HG03097 (cell line): ENCODE data around the gene TSPAN1.
"Not testable (repeated sequence)": the region's sequence is repeated elsewhere in the genome, so short reads cannot be mapped to it uniquely, and the experiment has no call there.

ENCODE experiments used
- ATAC-seq: cut with Tn5 transposase; IDR thresholded peaks from one replicate; pipeline ENCODE4 v1.9.1; 2021; ENCODE audit not compliant: unreplicated experiment, low FRiP score

TSPAN1 gene

DNA sequence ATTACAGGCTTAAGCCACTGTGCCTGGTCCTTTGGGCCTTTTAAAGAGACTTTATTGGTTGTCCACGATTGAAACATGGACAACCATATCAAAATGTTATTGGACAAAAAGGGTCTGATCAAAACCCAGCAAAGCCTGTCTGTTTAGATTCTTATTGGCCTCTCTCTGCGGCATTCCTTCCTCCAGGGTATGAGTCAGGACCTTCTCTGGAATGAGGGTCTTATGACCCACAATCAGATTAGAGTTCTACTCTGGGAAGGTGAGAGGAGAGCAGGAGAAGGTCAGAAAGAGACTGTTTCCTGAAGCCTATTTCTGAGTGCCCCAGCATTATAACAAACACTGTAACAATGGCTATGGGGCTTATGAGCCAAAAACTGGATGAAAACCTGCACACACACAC lies 36.2 kb downstream of the TSPAN1 start:
- ATAC-seq: no peak

DNA sequence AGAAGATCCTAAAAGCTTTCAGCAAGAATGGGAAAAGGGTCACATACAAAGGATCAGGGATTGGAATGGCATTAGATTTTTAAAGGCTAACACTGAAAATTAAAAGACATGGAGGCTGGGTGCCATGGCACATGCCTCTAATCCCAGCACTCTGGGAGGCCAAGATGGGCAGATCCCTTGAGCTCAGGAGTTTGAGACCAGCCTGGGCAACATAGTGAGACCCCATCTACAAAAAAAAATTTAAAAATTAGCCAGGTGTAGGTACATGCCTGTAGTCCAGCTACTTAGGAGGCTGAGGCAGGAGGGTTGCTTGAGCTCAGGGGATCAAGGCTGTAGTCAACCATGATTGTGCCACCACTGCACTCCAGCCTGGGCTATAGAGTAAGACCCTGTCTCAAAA lies 40.6 kb downstream of the TSPAN1 start:
- no peak for ATAC-seq

DNA sequence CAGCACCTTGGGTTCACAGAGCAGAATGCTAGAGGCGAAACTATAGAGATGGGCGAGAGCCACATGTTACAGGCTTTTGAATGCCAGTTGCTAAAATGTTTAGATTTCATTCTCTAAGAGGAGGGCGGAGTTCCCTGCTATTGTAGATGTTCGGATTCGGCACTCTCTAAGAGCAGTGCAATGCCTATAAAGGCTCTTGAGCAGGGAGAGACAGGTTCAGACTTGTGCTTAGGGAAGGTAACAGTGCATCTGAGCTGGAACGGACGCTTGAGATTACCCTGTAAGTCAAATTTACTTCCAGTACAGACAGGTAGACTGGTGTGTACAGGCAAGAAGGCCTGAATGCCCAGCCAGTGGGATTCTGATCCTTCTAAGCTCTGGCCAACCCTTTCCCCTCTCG lies 43.6 kb downstream of the TSPAN1 start:
- no peak for ATAC-seq

DNA sequence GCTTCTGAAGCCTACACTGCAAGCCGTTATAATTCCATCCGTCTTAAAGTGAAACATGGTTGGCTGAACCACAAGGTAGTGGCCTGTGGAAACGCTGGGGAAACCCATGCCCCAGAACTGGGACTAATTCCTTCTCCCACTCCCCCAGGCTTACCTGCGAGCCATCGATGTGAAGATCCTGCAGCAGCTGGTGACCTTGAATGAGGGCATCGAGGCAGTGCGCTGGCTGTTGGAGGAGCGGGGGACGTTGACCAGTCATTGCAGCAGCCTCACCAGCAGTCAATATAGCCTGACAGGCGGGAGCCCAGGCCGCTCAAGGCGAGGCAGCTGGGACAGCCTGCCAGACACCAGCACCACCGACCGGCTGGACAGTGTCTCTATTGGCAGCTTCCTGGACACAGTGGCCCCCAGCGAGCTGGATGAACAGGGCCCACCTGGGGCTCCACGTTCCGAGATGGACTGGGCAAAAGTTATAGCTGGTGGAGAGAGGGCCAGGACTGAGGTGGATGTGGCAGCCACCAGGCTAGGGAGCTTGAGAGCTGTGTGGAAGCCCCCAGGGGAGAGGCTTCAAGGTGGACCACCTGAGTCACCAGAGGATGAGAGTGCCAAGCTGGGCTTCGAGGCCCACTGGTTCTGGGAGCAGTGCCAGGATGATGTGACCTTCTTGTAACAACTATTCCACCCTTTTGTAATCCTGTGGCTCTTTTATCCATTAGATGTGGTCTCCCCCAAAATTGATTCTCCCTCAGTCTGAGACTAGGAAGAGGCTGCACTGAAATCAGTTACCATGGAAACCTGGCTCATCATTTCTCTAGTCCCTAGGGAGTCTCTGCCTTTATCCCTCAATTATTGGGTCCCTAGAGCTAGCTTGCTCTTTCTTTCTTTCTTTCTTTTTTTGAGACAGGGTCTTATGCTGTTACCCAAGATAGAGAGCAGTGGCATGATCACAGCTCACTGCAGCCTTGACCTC lies 44.9 kb downstream of the TSPAN1 start:
- ATAC-seq: no peak

DNA sequence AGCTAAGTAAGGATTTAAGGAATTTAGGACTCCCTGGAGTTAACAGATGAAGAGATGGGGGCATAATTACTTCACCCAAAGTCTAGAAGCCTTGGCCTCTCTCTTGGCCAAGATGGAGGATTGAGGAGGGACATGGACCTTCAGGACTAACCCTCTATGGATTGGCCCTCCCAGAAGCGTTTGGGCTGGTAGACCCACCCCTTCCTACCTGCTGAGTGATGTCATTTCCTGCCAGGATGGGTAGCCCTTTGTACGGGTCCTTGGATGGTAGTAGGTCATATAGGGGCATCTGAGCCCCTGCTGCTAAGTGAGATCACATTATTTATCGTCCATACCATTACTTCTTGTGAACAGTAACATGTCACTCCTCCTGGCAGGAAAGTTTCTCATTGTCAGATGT lies 45.9 kb downstream of the TSPAN1 start:
- ATAC-seq: no peak

DNA sequence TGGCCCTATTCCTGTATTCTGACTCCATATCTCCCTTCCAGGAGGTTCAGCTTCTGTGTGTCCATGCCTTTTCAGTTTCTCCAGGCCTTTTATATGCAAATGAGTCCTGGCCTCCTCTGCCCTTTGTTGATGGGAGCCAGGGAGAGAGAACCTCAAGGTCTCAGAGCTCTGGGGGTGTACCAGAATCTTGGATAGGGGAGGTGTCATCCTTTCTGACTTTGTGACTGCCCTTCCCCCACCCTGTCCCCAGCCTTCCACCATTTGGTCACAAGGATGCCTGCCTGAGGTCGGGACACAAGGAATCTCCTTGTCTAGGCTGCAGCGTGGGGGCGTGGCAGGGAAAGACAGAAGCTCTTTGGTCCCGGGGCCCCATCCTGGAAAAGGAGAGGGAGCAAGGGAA lies 46.9 kb downstream of the TSPAN1 start:
- ATAC-seq: no peak

DNA sequence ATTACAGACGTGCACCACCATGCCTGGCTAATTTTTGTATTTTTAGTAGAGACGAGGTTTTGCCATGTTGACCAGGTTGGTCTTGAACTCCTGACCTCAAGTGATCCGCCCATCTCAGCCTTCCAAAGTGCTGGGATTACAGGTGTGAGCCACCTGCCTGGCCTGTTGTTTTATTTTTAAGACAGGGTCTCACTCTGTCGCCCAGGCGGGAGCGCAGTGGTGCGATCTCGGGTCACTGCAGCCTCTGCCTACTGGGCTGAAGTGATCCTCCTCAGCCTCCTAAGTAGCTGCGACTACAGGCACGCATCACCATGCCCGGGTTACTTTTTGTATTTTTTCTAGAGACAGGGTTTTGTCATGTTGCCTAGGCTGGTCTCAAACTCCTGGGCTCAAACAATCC lies 48.2 kb downstream of the TSPAN1 start:
- not testable (repeated sequence) for ATAC-seq

DNA sequence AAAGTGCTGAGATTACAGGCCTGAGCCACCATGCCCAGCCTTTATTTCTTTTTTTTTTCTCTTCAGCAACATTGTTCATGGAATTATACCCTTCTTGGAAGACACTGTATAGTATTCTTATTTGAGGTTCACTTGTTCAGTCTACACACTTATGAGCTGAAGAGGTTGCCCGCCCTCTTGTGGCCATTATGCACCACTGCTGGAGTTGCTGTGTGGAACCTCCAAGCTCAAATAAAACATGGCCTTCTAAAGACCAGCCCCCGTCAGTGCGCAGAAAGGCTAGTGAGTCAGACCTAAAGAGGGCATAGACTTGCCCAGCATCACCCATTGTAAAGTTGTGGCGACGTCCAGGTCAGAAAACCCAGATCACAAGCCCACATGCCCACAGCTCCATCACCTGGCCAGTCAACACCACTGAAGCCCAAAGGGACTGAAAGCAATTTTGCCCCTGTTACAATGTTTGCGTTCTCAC lies 48.6 kb downstream of the TSPAN1 start:
- no peak for ATAC-seq

DNA sequence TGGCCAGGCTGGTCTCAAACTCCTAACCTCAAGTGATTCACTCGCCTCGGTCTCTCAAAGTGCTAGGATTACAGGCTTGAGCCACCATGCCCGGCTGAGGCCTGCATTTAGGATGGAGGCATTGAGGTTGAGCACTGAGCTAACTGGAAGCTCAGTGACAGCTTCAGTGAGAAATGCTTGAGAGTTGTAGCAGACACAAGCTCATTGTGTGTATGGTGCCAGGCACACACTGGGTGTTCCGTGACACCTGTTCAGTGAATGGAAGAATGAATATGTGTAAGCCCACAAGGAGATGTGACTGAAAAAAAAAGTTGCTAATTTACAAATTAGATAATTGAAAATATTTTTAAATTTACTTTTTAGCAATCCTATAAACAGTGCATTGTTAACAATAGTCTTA lies 50.1 kb downstream of the TSPAN1 start:
- no peak for ATAC-seq

DNA sequence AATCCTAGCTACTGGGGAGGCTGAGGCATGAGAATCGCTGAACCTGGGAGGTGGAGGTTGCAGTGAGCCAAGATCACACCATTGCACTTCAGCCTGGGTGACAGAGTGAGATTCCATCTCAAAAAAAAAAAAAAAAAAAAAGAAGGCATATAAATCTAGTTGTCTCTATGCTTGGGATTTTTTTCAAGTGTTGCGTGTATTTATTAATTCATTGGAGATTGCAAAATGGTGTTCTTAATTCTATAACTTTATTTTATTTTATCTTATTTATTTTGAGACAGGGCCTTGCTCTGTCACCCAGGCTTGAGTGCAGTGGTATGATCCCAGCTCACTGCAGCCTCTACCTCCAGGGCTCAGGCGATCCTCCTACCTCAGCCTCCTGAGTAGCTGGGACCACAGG lies 56.3 kb downstream of the TSPAN1 start:
- not testable (repeated sequence) for ATAC-seq
